Measurements from ENCODE around the gene NIPSNAP2. TPM values are rescaled to one million over a fixed set of nuclear protein-coding genes. Genes with fewer than 3 reads are reported as not detected.

The NIPSNAP2 gene
- total RNA-seq, 4 donors from 2014 or later = 51.8 to 80.6 (median 69.9) TPM

- Histone ChIP-seq H3K36me3 (no peaks in the 10 kb centered on the region), H3K4me3 (no peak overlapping the region), H3K9me3 (no peaks in the 10 kb centered on the region), H3K27me3 (no peaks in the 10 kb centered on the region), H3K27ac (no peak overlapping the region), H3K4me1 (no peaks in the 10 kb centered on the region)
- TF ChIP-seq, protein P1, sequence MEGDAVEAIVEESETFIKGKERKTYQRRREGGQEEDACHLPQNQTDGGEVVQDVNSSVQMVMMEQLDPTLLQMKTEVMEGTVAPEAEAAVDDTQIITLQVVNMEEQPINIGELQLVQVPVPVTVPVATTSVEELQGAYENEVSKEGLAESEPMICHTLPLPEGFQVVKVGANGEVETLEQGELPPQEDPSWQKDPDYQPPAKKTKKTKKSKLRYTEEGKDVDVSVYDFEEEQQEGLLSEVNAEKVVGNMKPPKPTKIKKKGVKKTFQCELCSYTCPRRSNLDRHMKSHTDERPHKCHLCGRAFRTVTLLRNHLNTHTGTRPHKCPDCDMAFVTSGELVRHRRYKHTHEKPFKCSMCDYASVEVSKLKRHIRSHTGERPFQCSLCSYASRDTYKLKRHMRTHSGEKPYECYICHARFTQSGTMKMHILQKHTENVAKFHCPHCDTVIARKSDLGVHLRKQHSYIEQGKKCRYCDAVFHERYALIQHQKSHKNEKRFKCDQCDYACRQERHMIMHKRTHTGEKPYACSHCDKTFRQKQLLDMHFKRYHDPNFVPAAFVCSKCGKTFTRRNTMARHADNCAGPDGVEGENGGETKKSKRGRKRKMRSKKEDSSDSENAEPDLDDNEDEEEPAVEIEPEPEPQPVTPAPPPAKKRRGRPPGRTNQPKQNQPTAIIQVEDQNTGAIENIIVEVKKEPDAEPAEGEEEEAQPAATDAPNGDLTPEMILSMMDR (IDR thresholded peaks at IDR 0.05) = no peak
- no peak for TF ChIP-seq POLR2A (IDR thresholded peaks at IDR 0.05)
- no peak for DNase-seq
- intact Hi-C loops (cut with DNase I; ENCODE audit: low total_unique reads) = no loop called here
These were observed 11.7 kb downstream of the NIPSNAP2 start for GRCh38 chr7:55975988-55976633.

DNA sequence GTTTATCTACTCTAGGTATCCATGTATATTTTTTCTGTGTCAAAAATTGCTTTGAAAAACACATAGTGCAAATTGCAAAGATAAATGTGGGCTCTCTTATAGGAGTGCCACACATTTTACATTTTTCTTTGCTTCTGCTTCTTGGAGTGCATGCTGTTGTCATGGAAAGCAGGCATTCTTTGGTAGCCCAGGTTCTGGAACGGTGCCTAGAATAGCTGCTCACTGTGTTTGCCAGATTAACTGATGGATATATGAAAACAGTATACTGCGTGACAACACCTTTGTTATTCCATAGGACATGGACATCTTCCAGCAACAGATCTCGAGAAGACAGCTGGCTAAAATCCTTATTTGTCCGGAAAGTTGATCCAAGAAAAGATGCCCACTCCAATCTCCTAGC, 13.4 kb downstream of the NIPSNAP2 start:
- Histone ChIP-seq H3K36me3 (no peaks in the 10 kb centered on the region), H3K27me3 (no peaks in the 10 kb centered on the region), H3K4me1 (no peaks in the 10 kb centered on the region), H3K27ac (no peak overlapping the region), H3K4me3 (no peak overlapping the region), H3K9me3 (no peaks in the 10 kb centered on the region)
- no peak for DNase-seq
- intact Hi-C loops (cut with DNase I; ENCODE audit: low total_unique reads) = no loop called here
- TF ChIP-seq, protein P1 (IDR thresholded peaks at IDR 0.05) = no peak
- no peak for TF ChIP-seq POLR2A (IDR thresholded peaks at IDR 0.05)

- no peak overlapping the region for H3K27ac ChIP-seq
- DNase-seq = no peak
- TF ChIP-seq, protein P1 (IDR thresholded peaks at IDR 0.05) = no peak
- TF ChIP-seq POLR2A (IDR thresholded peaks at IDR 0.05) = no peak
- H3K27me3 ChIP-seq = no peaks in the 10 kb centered on the region
- no peaks in the 10 kb centered on the region for H3K4me1 ChIP-seq
- no peak overlapping the region for H3K4me3 ChIP-seq
- H3K36me3 ChIP-seq = no peaks in the 10 kb centered on the region
- H3K9me3 ChIP-seq = no peaks in the 10 kb centered on the region
- intact Hi-C loops (cut with DNase I; ENCODE audit: low total_unique reads) = no loop called here
These were observed 15.9 kb downstream of the NIPSNAP2 start for GRCh38 chr7:55980266-55980665.

DNA sequence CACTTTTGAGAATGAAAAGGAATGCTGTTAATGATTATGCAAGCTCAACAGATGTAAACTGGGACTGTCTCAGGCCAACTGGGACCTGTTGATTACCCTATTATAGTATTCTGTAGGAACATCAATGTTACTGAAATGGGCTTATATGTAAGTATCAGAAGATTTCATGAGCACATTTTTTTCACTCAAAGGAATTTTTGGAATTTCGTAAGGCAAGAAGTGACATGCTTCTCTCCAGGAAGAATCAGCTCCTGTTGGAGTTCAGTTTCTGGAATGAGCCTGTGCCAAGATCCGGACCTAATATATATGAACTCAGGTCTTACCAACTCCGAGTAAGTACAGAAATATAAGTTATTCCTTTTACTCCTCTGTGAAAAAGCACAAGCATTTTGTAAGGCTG, 19.2 kb downstream of the NIPSNAP2 start:
- H3K4me1 ChIP-seq = no peaks in the 10 kb centered on the region
- H3K4me3 ChIP-seq = no peak overlapping the region
- TF ChIP-seq POLR2A (IDR thresholded peaks at IDR 0.05) = no peak
- TF ChIP-seq, protein P1 (IDR thresholded peaks at IDR 0.05) = no peak
- no peaks in the 10 kb centered on the region for H3K36me3 ChIP-seq
- DNase-seq = no peak
- intact Hi-C loops (cut with DNase I; ENCODE audit: low total_unique reads) = no loop called here
- H3K27me3 ChIP-seq = no peaks in the 10 kb centered on the region
- H3K27ac ChIP-seq = no peak overlapping the region
- H3K9me3 ChIP-seq = no peaks in the 10 kb centered on the region

- intact Hi-C loops (cut with DNase I; ENCODE audit: low total_unique reads) = no loop called here
- no peaks in the 10 kb centered on the region for H3K27me3 ChIP-seq
- no peaks in the 10 kb centered on the region for H3K4me1 ChIP-seq
- H3K36me3 ChIP-seq = no peaks in the 10 kb centered on the region
- no peak overlapping the region for H3K27ac ChIP-seq
- DNase-seq = no peak
- TF ChIP-seq, protein P1 (IDR thresholded peaks at IDR 0.05) = no peak
- no peak for TF ChIP-seq POLR2A (IDR thresholded peaks at IDR 0.05)
- no peak overlapping the region for H3K4me3 ChIP-seq
- no peaks in the 10 kb centered on the region for H3K9me3 ChIP-seq
These were observed 28.0 kb downstream of the NIPSNAP2 start for GRCh38 chr7:55992346-55992745.
